Gastrocnemius medialis (tissue), 4 donors: ENCODE measurements around the gene OR2G2. TPM values are rescaled to one million over a fixed set of nuclear protein-coding genes. Genes with fewer than 3 reads are reported as not detected.

Source experiments
- ATAC-seq, 2 donors: fragments of 150-250 bp; one replicate each; pipeline ENCODE4 v1.9.1; 2016
- DNase-seq, 2 donors: peaks; one replicate each; pipeline ENCODE4 v3.0.0-alpha.2; 2019
- H3K27ac ChIP-seq, 4 donors: fragments of 200-600 bp; sonication (generic); 1 replicate in 1 of 4; 2 replicates in 3 of 4; pipeline ENCODE4 v1.5.1; 2016 to 2018; ENCODE audit warnings: mild to moderate bottlenecking in 2 of 4, moderate library complexity in 1 of 4
- H3K27me3 ChIP-seq, 3 donors: fragments of 200-600 bp; sonication (generic) in 2 of 3; 1 replicate in 1 of 3; 2 replicates in 2 of 3; pipeline versions ENCODE4 v1.5.1 to v1.6.0; 2016 to 2019; ENCODE audit warnings: mild to moderate bottlenecking in 1 of 3, moderate library complexity in 1 of 3
- H3K36me3 ChIP-seq, 2 donors: fragments of 200-600 bp; sonication (generic) in 1 of 2; one replicate each; pipeline ENCODE4 v1.5.1; 2017 to 2018
- H3K4me1 ChIP-seq, 2 donors: fragments of 200-600 bp; sonication (generic) in 1 of 2; one replicate each; pipeline ENCODE4 v1.5.1; 2016 to 2017; ENCODE audit warnings: mild to moderate bottlenecking in 2 of 2
- H3K4me3 ChIP-seq, 4 donors: fragments of 200-600 bp; sonication (generic) in 3 of 4; 1 replicate in 1 of 4; 2 replicates in 3 of 4; pipeline ENCODE4 v1.5.1; 2016 to 2019; ENCODE audit warnings: mild to moderate bottlenecking in 2 of 4
- H3K9me3 ChIP-seq, 3 donors: fragments of 200-600 bp; sonication (generic) in 2 of 3; 1 replicate in 1 of 3; 2 replicates in 2 of 3; pipeline ENCODE4 v1.5.1; 2016 to 2019
- POLR2A ChIP-seq, 2 donors: fragments of 450-650 bp; IDR thresholded peaks; one replicate each; pipeline ENCODE4 v1.6.1; 2017; ENCODE audit warnings: antibody characterized with exemption in 2 of 2, mild to moderate bottlenecking in 2 of 2, moderate library complexity in 2 of 2
- in situ Hi-C, 4 donors: fragments of 200-750 bp; cut with MboI; loops; one replicate each; pipeline versions ENCODE4 v1.15.0 to v1.8.0; 2017; ENCODE audit warnings: low sequenced_read_pairs in 4 of 4
- intact Hi-C: fragments of 100-400 bp; cut with DNase I; formaldehyde crosslinking; loops from one replicate; pipeline ENCODE4 v1.15.1; 2023; ENCODE audit warnings: low total_unique reads
- total RNA-seq, 4 donors: library from RNA; depleted of rRNA; stranded (reverse); fragments of >200 nt; gene quantifications; one replicate each; pipeline versions ENCODE4 v1.1.0 to v1.2.3, GENCODE V29; 2016
- TF ChIP-seq, protein P1 (sequence below), 5 experiments: fragments of 450-650 bp in 3 of 5; fragments of 200-600 bp in 2 of 5; sonication (generic) in 2 of 5; IDR thresholded peaks in 4 of 5; conservative IDR thresholded peaks in 1 of 5; 1 replicate in 4 of 5; 2 replicates in 1 of 5; pipeline ENCODE4 v1.5.1; 2016 to 2019; ENCODE audit warnings: antibody characterized with exemption in 5 of 5, mild to moderate bottlenecking in 3 of 5, moderate library complexity in 3 of 5

OR2G2 gene
- total RNA-seq, 4 donors from 2014 or later: not detected

DNA sequence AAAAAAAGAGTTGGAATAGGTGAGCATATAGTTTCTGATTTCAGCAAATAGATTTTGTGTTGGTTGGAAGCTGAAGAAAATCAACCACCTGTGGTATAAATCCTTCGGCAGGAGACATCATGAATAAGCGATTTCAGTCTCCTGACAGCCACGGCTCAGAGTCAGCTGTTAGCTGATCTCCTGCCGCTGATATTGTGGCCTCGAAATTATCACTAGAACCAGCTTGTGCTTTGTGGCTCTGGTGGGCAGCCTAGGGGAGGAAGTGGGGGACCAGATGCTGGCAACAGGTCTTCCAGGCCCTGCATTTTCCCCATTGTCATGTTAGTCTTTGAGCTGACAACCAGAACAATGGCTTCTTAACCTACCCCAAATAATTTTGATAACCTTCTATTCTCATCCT lies 40.1 kb upstream of the OR2G2 start:
- H3K4me3 ChIP-seq: no peak overlapping the region
- ATAC-seq (no peak), DNase-seq (no peak)
- no peak for TF ChIP-seq POLR2A (IDR thresholded peaks at IDR 0.05)
- TF ChIP-seq, protein P1, sequence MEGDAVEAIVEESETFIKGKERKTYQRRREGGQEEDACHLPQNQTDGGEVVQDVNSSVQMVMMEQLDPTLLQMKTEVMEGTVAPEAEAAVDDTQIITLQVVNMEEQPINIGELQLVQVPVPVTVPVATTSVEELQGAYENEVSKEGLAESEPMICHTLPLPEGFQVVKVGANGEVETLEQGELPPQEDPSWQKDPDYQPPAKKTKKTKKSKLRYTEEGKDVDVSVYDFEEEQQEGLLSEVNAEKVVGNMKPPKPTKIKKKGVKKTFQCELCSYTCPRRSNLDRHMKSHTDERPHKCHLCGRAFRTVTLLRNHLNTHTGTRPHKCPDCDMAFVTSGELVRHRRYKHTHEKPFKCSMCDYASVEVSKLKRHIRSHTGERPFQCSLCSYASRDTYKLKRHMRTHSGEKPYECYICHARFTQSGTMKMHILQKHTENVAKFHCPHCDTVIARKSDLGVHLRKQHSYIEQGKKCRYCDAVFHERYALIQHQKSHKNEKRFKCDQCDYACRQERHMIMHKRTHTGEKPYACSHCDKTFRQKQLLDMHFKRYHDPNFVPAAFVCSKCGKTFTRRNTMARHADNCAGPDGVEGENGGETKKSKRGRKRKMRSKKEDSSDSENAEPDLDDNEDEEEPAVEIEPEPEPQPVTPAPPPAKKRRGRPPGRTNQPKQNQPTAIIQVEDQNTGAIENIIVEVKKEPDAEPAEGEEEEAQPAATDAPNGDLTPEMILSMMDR (IDR thresholded peaks at IDR 0.05 in 4 of 5, conservative IDR thresholded peaks at IDR 0.05 in 1 of 5): no peak
- H3K27me3 ChIP-seq: no peaks in the 10 kb centered on the region
- no peaks in the 10 kb centered on the region for H3K4me1 ChIP-seq
- no peaks in the 10 kb centered on the region for H3K9me3 ChIP-seq
- in situ Hi-C loops: no loop called here
- intact Hi-C loops: no loop called here
- H3K36me3 ChIP-seq: no peaks in the 10 kb centered on the region
- no peak overlapping the region for H3K27ac ChIP-seq

DNA sequence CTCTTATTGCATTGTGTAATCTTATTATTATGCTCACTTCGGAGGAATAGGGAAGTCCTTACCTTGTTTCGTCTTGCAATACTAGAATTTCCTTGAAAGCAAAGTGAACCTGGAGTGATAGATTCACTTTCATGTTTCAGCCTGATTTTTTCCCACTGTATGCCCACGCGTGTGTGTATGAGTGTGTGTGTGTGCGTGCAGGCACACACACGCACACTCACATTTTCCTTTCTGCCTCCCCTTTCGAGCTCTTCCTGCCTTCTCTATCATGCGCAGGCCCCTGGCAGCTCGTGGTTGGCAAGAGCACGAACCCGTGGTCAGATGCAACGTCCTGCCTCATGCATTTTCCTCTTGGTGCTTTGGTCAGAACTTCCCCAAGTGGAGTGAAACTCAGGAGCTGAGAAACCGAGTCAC lies 39.4 kb upstream of the OR2G2 start, which contains the start of gene GCSAML:
GCSAML (plus strand) TSS at position 366 of the 414 bp plus-strand sequence. CDS start 58 bp downstream, outside the sequence.
- Histone ChIP-seq H3K4me3 (no peak within 1 kb of the TSS), H3K27ac (no peak within 1 kb of the TSS), H3K36me3 (no peaks in the 10 kb centered on the region), H3K27me3 (no peaks in the 10 kb centered on the region), H3K9me3 (no peaks in the 10 kb centered on the region), H3K4me1 (no peaks in the 10 kb centered on the region)
- DNase-seq (no peak), ATAC-seq (no peak)
- in situ Hi-C loops: no loop called here
- intact Hi-C loops: no loop called here
- no peak for TF ChIP-seq POLR2A (IDR thresholded peaks at IDR 0.05)
- TF ChIP-seq, protein P1 (IDR thresholded peaks at IDR 0.05 in 4 of 5, conservative IDR thresholded peaks at IDR 0.05 in 1 of 5): no peak

DNA sequence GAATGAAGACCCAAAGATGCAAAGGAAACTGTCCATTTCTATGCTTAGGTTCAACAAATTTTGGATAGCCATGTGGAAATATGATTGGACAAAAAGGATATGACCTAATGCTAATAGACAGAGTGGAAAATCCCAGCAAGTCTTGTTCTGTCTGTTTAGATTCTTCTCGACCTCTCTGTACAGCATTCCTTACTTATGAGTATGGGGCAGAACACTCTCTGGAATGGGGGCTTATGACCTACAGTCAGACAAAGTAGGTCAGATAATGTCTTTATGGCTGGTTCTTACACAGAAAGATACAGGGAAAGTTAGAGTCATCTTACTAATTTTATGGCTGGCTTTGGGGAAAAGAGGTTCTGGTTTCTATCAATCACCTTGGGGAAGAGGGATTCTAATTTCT lies 36.4 kb upstream of the OR2G2 start:
- H3K9me3 ChIP-seq: no peaks in the 10 kb centered on the region
- no peak for DNase-seq
- no peaks in the 10 kb centered on the region for H3K36me3 ChIP-seq
- H3K4me3 ChIP-seq: no peak overlapping the region
- TF ChIP-seq POLR2A (IDR thresholded peaks at IDR 0.05): no peak
- TF ChIP-seq, protein P1 (IDR thresholded peaks at IDR 0.05 in 4 of 5, conservative IDR thresholded peaks at IDR 0.05 in 1 of 5): no peak
- no peak overlapping the region for H3K27ac ChIP-seq
- intact Hi-C loops (no loop called here), in situ Hi-C loops (no loop called here)
- no peak for ATAC-seq
- H3K4me1 ChIP-seq: no peaks in the 10 kb centered on the region
- no peaks in the 10 kb centered on the region for H3K27me3 ChIP-seq

DNA sequence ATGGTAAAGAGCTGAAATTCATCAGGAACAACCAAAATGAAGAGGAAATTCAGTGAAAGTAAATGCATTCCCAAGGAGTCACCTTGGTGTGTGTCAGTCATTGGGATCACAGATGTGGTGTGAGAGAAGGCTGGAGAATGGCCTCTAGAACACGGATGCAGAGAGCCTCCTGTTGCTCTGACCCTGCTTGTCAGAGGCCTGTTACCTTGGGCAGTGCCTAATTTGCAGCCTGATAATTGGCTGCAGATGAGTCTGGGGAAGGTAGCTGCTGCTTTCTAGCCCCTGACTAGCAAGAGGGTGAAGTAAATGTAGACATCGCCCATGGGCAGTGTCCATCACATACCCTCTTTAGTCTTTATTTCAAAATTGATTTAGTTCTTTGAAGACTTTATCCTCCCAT lies 35.9 kb upstream of the OR2G2 start:
- intact Hi-C loops: no loop called here
- Histone ChIP-seq H3K36me3 (no peaks in the 10 kb centered on the region), H3K9me3 (no peaks in the 10 kb centered on the region), H3K27me3 (no peaks in the 10 kb centered on the region), H3K4me1 (no peaks in the 10 kb centered on the region), H3K4me3 (no peak overlapping the region), H3K27ac (no peak overlapping the region)
- DNase-seq: no peak
- ATAC-seq: no peak
- in situ Hi-C loops: no loop called here
- TF ChIP-seq, protein P1 (IDR thresholded peaks at IDR 0.05 in 4 of 5, conservative IDR thresholded peaks at IDR 0.05 in 1 of 5): no peak
- TF ChIP-seq POLR2A (IDR thresholded peaks at IDR 0.05): no peak
